Fibroblast of villous mesenchyme (primary cell): ENCODE measurements around the gene PHF14. TPM values are rescaled to one million over a fixed set of nuclear protein-coding genes. Genes with fewer than 3 reads are reported as not detected.
A peak's percentile ranks its signal among the peaks of the same experiment; 100 is the strongest.

Experiments
- DNase-seq: peaks from one replicate; pipeline ENCODE4 v3.0.0-alpha.2; 2010; ENCODE audit warnings: low read depth
- H3K4me3 ChIP-seq: 2 replicates; pipeline ENCODE4 v1.5.1; 2011; ENCODE audit warnings: low read depth, mild to moderate bottlenecking, low read length
- CTCF ChIP-seq: IDR thresholded peaks from 2 replicates; pipeline ENCODE4 v1.5.1; 2012; ENCODE audit warnings: low read depth, mild to moderate bottlenecking, low read length; ENCODE audit not compliant: insufficient read depth
- total RNA-seq: library from RNA; depleted of rRNA; stranded (reverse); fragments of >200 nt; gene quantifications from 2 replicates; pipeline ENCODE4 v1.2.3, GENCODE V29; 2012

The PHF14 gene
- total RNA-seq, 1 donor = 22.5 TPM

GRCh38 chr7:11193131-11193867 is 219.6 kb downstream of the PHF14 start:
- H3K4me3 ChIP-seq = peak overlapping the region; percentile 45
- no peak for TF ChIP-seq CTCF
- DNase-seq = peak; percentile 26

GRCh38 chr7:11193888-11194287 is 220.2 kb downstream of the PHF14 start:
- DNase-seq = no peak
- H3K4me3 ChIP-seq = no peak overlapping the region
- no peak for TF ChIP-seq CTCF

- TF ChIP-seq CTCF = no peak
- no peak overlapping the region for H3K4me3 ChIP-seq
- no peak for DNase-seq
These were observed 220.8 kb downstream of the PHF14 start for GRCh38 chr7:11194492-11194891.

- H3K4me3 ChIP-seq = no peak overlapping the region
- no peak for TF ChIP-seq CTCF
- no peak for DNase-seq
These were observed 221.8 kb downstream of the PHF14 start for GRCh38 chr7:11195502-11195901.

GRCh38 chr7:11196143-11196542 is 222.5 kb downstream of the PHF14 start:
- DNase-seq = no peak
- no peak overlapping the region for H3K4me3 ChIP-seq
- TF ChIP-seq CTCF = no peak

- H3K4me3 ChIP-seq = no peak overlapping the region
- no peak for DNase-seq
- no peak for TF ChIP-seq CTCF
These were observed 229.6 kb downstream of the PHF14 start for GRCh38 chr7:11203224-11203623.

- H3K4me3 ChIP-seq = no peak overlapping the region
- TF ChIP-seq CTCF = no peak
- no peak for DNase-seq
These were observed 230.0 kb downstream of the PHF14 start for GRCh38 chr7:11203683-11204082.
